Mesodermal cell (in vitro differentiated cells): Measurements from ENCODE around the gene SYNGR2.
A peak's percentile ranks its signal among the peaks of the same experiment; 100 is the strongest.

Source experiments
- H3K27ac ChIP-seq: 2 replicates; pipeline ENCODE4 v1.7.0; 2013; ENCODE audit warnings: mild to moderate bottlenecking, low read depth, low read length, moderate library complexity; ENCODE audit not compliant: severe bottlenecking
- H3K36me3 ChIP-seq: 2 replicates; pipeline ENCODE4 v1.7.1; 2013; ENCODE audit warnings: mild to moderate bottlenecking, low read length, moderate library complexity; ENCODE audit not compliant: control insufficient read depth, insufficient read depth
- H3K4me1 ChIP-seq: one replicate; pipeline ENCODE4 v1.7.1; 2013; ENCODE audit warnings: mild to moderate bottlenecking, low read length; ENCODE audit not compliant: insufficient read depth, control insufficient read depth, poor library complexity, severe bottlenecking
- H3K4me3 ChIP-seq: 2 replicates; pipeline ENCODE4 v1.7.0; 2013; ENCODE audit warnings: low read length, control low read depth, mild to moderate bottlenecking; ENCODE audit not compliant: insufficient read depth, poor library complexity, severe bottlenecking; ENCODE audit errors: extremely low read depth
- H3K9me3 ChIP-seq: 2 replicates; pipeline ENCODE4 v1.7.1; 2013; ENCODE audit warnings: mild to moderate bottlenecking, low read length, moderate library complexity; ENCODE audit not compliant: control insufficient read depth
- WGBS, 2 experiments: methylation state at CpG; one replicate each; pipeline ENCODE4 v1.1.5; 2013; ENCODE audit warnings: missing lambda C conversion rate in 2 of 2; ENCODE audit not compliant: insufficient coverage in 2 of 2; 5-methylcytosine and 5-hydroxymethylcytosine counted together

SYNGR2 gene

DNA sequence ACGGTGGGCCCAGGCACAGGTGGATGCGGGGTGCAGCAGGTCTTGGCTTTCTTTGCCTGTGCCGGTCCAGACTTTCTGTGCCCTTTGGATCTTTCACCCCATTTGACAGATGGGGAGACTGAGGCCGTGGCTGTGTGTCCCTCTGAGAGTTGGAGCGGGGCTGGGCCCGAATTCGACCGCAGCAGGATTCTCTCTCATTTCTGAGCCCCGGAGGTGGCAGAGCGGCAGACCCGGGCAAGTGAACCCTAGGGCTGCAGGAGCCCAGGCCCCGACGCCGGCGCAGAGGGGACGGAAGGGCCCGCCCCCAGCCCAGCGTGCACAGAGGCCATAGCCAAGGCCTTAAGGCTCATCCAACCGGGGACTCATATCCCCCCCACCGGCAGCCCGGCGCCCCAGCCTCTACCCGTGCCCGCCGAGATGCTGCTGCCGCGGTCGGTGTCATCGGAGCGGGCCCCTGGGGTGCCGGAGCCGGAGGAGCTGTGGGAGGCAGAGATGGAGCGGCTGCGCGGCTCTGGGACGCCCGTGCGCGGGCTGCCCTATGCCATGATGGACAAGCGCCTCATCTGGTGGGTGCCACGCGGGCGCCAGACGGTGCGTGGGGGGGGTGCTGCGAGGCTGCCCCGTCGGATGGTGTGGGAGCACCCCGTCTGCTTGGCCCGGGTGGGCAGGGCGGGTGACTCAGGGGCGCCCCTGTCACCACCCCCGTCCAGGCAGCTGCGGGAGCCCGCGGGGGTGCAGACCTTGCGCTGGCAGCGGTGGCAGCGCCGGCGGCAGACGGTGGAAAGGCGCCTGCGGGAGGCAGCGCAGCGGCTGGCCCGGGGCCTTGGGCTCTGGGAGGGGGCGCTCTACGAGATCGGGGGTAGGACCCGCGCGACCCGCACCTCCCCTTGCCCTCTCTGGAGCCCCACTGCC lies 37.0 kb upstream of the SYNGR2 start:
- peaks cover 5% of the 10 kb centered on the region for H3K36me3 ChIP-seq
- H3K9me3 ChIP-seq = no peaks in the 10 kb centered on the region
- H3K4me3 ChIP-seq = peak overlapping the region; percentile 23
- peaks cover 31% of the 10 kb centered on the region for H3K4me1 ChIP-seq
- 43 to 50% methylated on average over 61 to 63 of the region's 74 CpGs for WGBS, 2 experiments
- H3K27ac ChIP-seq = no peak overlapping the region

DNA sequence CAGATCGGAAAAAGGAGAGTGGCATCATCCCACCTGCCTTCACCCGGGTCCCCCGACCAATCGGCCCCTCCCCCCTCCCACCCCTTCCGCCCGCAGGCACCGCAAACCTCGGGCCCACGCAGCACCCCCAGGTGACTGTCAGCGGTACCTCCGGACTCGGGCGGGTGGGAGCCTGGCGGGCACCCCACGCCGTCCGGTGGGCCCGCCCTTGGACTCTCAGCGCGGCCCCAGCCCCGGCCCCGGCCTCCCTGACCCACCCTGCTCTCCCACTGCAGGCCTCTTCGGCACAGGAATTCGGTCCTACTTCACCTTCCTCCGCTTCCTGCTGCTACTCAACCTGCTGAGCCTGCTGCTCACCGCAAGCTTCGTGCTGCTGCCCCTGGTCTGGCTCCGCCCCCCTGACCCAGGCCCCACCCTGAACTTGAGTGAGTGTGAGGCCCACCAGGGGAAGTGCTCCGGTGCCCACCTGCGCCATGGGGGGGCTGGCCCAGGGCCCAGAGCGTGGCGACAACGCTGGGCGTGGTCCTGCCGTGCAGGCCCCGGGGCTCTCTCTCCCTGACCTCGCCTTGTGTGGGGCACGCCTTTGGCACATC lies 36.2 kb upstream of the SYNGR2 start:
- peak overlapping the region; percentile 23 for H3K4me3 ChIP-seq
- peaks cover 24% of the 10 kb centered on the region for H3K4me1 ChIP-seq
- H3K36me3 ChIP-seq = no peaks in the 10 kb centered on the region
- no peaks in the 10 kb centered on the region for H3K9me3 ChIP-seq
- H3K27ac ChIP-seq = no peak overlapping the region
- WGBS, 2 experiments = 36 to 43% methylated on average over 25 to 32 of the region's 38 CpGs

DNA sequence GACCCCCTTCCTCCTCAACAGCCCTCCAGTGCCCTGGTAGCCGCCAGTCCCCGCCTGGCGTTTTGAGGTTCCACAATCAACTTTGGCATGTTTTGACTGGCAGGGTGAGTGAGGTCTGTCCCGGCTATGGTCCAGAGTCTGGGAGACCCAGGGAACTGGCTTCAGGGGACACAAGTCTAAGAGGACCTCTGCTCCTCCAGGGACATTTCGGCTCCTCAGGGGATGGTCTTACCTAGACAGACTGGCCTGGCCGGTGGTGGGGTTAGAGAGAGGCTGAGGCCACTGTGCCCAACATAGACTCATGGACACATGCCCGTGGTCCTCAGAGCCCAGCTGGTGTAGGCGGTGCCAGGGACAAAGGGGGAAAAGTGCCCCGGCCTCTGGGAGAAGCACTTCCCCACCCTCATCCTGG lies 35.6 kb upstream of the SYNGR2 start:
- WGBS, 2 experiments = 95 to 96% methylated on average over 7 to 8 of the region's 9 CpGs
- H3K27ac ChIP-seq = no peak overlapping the region
- no peaks in the 10 kb centered on the region for H3K36me3 ChIP-seq
- no peak overlapping the region for H3K4me3 ChIP-seq
- no peaks in the 10 kb centered on the region for H3K9me3 ChIP-seq
- peaks cover 24% of the 10 kb centered on the region for H3K4me1 ChIP-seq

DNA sequence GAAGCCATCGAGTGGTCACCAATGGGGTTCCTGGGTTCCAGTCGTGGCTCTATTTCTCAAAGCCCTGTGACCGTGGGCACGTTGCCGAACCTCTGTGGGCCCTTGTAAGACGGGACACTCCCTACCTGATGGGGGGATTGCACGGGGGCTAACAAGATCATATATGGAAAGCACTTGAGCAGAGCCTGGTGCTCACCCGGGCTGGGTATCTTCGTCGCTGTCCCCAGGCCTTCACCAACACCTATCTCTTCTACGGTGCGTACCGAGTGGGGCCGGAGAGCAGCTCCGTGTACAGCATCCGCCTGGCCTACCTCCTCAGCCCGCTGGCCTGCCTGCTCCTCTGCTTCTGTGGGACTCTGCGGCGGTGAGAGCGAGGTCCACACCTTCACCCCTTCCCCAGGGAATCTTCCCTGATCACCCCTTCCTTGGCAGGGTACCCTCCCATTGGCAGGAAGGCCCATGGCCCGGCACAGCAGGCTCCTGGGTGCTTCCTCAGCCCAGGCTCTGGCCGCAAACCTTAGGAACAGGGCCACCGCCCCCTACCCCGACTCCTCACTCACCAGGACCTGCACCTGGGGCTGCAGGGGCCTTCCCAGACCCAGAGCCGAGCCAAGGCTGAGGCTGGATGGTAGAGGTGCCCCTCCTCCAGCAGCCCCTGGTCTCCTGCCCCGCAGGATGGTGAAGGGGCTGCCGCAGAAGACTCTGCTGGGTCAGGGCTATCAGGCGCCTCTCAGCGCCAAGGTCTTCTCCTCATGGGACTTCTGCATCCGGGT lies 35.0 kb upstream of the SYNGR2 start:
- no peak overlapping the region for H3K27ac ChIP-seq
- 94% methylated on average over 26 to 28 of the region's 30 CpGs for WGBS, 2 experiments

DNA sequence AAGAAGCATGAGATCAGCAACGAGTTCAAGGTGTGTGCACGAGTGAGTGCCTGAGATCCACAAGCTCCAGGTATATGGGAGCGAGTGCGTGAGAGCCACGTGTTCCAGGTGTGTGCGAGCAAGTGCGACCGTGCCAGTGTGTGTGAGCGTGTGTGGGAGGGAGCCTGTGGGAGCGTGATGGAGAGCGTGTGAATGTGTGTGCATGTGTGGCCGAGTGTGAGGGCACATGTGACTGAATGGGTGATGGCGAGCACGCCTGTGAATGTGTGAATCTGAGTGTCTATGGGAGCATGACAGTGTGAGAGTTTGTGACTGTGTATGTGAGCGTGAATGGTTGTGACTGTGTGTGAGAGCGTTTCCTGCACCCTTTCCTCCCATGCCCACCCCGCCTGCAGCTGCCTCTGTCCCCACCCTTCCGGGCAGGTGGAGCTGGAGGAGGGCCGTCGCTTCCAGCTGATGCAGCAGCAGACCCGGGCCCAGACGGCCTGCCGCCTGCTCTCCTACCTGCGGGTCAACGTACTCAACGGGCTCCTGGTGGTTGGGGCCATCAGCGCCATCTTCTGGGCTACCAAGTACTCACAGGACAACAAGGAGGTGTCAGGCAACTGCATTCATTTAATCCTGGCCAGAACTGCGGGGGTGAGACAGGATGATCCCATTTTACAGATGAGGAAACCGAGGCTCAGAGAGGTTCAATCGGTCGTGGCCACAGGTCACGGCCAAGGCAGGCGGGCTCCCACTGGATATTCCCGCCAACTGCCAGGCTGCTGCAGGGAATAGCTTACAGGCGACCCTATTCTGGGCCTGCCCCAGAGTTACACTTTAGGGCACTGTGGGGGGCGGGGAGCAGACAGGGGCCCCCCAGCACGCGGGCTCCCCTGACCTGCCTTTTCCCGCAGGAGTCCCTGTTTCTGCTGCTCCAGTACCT lies 34.1 kb upstream of the SYNGR2 start:
- 59 to 64% methylated on average over 29 to 36 of the region's 39 CpGs for WGBS, 2 experiments
- Histone ChIP-seq H3K36me3 (no peaks in the 10 kb centered on the region), H3K9me3 (no peaks in the 10 kb centered on the region), H3K4me1 (peaks cover 23% of the 10 kb centered on the region), H3K27ac (no peak overlapping the region), H3K4me3 (no peak overlapping the region)

More for the DNA sequence above, 35.0 kb upstream of the SYNGR2 start:
- peaks cover 24% of the 10 kb centered on the region for H3K4me1 ChIP-seq
- H3K4me3 ChIP-seq = no peak overlapping the region
- H3K9me3 ChIP-seq = no peaks in the 10 kb centered on the region
- no peaks in the 10 kb centered on the region for H3K36me3 ChIP-seq

DNA sequence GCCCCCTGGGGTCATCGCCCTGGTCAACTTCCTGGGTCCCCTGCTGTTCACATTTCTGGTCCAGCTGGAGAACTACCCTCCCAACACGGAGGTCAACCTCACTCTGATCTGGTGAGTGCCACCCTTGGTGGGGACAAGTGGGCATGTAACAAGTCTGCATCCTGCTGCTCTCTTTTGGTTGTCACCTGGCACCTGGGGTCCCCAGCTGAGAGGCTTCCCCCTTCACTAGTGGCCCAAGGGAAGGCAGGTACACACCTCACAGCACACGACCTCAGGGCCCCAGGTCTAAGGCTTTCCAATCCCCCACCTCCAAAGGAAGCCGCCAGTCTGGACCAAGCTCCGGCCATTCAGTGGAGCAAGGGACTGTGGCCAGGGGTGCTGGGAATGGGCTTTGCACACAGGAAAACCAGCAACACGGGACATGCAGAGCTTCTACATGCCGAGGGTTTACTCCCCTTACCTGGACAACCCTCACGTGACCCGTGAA lies 33.4 kb upstream of the SYNGR2 start:
- 67 to 90% methylated on average over 3 to 8 of the region's 9 CpGs for WGBS, 2 experiments
- H3K36me3 ChIP-seq = no peaks in the 10 kb centered on the region
- peaks cover 16% of the 10 kb centered on the region for H3K4me1 ChIP-seq
- no peak overlapping the region for H3K4me3 ChIP-seq
- H3K9me3 ChIP-seq = no peaks in the 10 kb centered on the region
- no peak overlapping the region for H3K27ac ChIP-seq

DNA sequence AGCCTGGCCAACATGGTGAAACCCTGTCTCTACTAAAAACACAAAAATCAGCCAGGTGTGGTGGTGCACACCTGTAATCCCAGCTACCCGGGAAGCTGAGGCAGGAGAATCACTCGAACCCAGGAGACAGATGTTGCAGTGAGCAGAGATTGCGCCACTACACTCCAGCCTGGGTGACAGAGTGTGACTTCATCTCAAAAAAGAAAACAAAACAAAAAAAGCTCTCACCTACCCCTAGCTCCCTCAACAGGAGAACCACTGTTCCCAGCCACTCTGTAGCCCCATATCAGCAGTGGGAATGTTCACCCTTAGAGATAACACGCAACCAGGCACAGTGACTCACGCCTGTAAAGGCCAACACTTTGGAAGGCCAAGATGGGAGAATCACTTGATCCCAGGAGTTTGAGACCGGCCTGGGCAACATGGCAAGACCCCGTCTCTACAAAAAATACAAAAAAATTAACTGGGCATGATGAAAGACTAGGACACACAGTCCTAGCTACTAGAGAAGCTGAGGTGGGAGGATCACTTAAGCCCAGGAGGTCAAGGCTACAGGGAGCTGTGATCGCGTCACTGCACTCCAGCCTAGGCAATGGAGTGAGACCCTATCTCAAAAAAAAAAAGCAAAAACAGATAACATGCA lies 32.4 kb upstream of the SYNGR2 start:
- Histone ChIP-seq H3K9me3 (no peaks in the 10 kb centered on the region), H3K36me3 (no peaks in the 10 kb centered on the region), H3K4me3 (no peak overlapping the region), H3K27ac (no peak overlapping the region), H3K4me1 (peaks cover 6% of the 10 kb centered on the region)
- 91 to 95% methylated on average over 6 to 8 of the region's 9 CpGs for WGBS, 2 experiments

DNA sequence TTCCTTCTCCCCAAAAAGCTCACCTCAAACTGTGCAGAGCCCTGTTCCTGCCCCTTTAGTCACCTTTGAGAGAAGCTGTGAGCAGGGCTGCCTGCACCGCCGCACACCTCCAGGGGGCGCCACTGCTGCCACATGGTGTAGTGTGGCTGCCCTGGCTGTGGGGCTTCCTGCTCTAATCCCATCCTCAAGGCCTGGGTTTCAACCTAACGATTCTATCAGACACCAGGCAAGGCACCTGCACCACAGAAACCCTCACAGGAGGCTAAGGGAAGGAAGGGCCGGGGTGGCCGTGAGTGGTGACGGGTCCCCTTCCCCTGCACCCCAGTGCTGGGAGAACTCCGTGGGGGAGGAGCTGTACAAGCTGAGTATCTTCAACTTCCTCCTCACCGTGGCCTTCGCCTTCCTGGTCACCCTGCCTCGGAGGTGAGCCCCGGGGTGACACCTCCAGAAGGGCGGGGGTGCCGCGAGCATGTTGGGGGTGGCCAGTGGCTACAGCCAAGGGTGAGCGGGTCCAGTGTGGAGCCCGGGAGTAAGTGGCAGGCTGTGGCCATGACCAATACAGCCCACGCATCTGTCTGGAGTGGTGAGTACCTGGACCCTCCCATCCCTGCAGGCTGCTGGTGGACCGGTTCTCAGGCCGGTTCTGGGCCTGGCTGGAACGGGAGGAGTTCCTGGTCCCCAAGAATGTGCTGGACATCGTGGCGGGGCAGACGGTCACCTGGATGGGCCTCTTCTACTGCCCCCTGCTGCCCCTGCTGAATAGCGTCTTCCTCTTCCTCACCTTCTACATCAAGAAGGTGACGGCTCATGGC lies 30.8 kb upstream of the SYNGR2 start:
- Histone ChIP-seq H3K27ac (no peak overlapping the region), H3K9me3 (no peaks in the 10 kb centered on the region), H3K4me3 (no peak overlapping the region), H3K36me3 (no peaks in the 10 kb centered on the region), H3K4me1 (peaks cover 5% of the 10 kb centered on the region)
- WGBS, 2 experiments = 86 to 93% methylated on average over 16 to 18 of the region's 26 CpGs
